Panc1 (cell line): ENCODE data around the gene CHRM4. TPM values are rescaled to one million over a fixed set of nuclear protein-coding genes. Genes with fewer than 3 reads are reported as not detected.

Experiments used
- ATAC-seq: fragments of 200-7000 bp; cut with Tn5 transposase; 2 replicates; pipeline ENCODE4 v1.9.1; 2020; ENCODE audit warnings: mild to moderate bottlenecking, moderate library complexity
- BruUV-seq: library from RNA; stranded (reverse); fragments of 400-500 nt; replicated peaks from 2 replicates; lab custom pipeline; 2021; lab: Mats Ljungman, UMichigan
- CTCF ChIA-PET: fragments of 300-600 bp; sonication (Branson Sonifier 250); formaldehyde crosslinking; loops from one replicate; lab custom pipeline; 2022; ENCODE audit warnings: antibody characterized with exemption; lab: Charles Lee
- POLR2A ChIA-PET: fragments of 300-600 bp; sonication (Branson Sonifier 250); formaldehyde crosslinking; loops from one replicate; lab custom pipeline; 2022; ENCODE audit warnings: antibody characterized with exemption; lab: Charles Lee
- DNase-seq: peaks from one replicate; pipeline ENCODE4 v3.0.0-alpha.2; 2010; ENCODE audit warnings: low read depth, low spot score
- H3K27ac ChIP-seq: 2 replicates; pipeline ENCODE4 v1.5.1; 2011; ENCODE audit warnings: mild to moderate bottlenecking, low read length, inconsistent platforms
- H3K27me3 ChIP-seq: fragments of 200-500 bp; sonication (Bioruptor generic); 2 replicates; pipeline ENCODE4 v1.6.0; 2014; ENCODE audit warnings: low read length, inconsistent platforms; ENCODE audit not compliant: control insufficient read depth, insufficient read depth
- H3K36me3 ChIP-seq: fragments of 200-500 bp; sonication (Bioruptor generic); 2 replicates; pipeline ENCODE4 v1.5.1; 2014; ENCODE audit warnings: inconsistent platforms, mild to moderate bottlenecking, low read length, moderate library complexity; ENCODE audit not compliant: control insufficient read depth, insufficient read depth
- H3K4me1 ChIP-seq: 2 replicates; pipeline ENCODE4 v1.5.1; 2011; ENCODE audit warnings: inconsistent platforms, mild to moderate bottlenecking, low read length, moderate library complexity; ENCODE audit not compliant: control insufficient read depth, insufficient read depth
- H3K4me3 ChIP-seq, 2 experiments: 2 replicates each; pipeline ENCODE4 v1.5.1; 2011 to 2012; ENCODE audit warnings: low read depth in 2 of 2, low read length in 2 of 2, mild to moderate bottlenecking in 2 of 2, inconsistent platforms in 1 of 2, moderate library complexity in 1 of 2
- H3K9me3 ChIP-seq: fragments of 200-500 bp; sonication (Bioruptor generic); 2 replicates; pipeline ENCODE4 v1.5.1; 2014; ENCODE audit warnings: low read depth, mild to moderate bottlenecking, inconsistent platforms, low read length, moderate library complexity; ENCODE audit not compliant: control insufficient read depth, insufficient read depth
- POLR2AphosphoS5 ChIP-seq: IDR thresholded peaks from 2 replicates; pipeline ENCODE4 v1.6.1; 2012; ENCODE audit warnings: mild to moderate bottlenecking, low read depth, low read length, moderate library complexity
- SIN3A ChIP-seq: IDR thresholded peaks from 2 replicates; pipeline ENCODE4 v1.6.1; 2012; ENCODE audit warnings: low read depth, mild to moderate bottlenecking, low read length, moderate library complexity, borderline replicate concordance; ENCODE audit not compliant: insufficient read depth
- TCF7L2 ChIP-seq: IDR thresholded peaks from 2 replicates; pipeline ENCODE4 v1.6.1; 2011; ENCODE audit warnings: mild to moderate bottlenecking, low read depth, low read length, inconsistent platforms
- in situ Hi-C: cut with HindIII; loops from 2 replicates; pipeline ENCODE4 v1.10.0; 2016; ENCODE audit warnings: low sequenced_read_pairs, low pct_unique_long_range_greater_than_20kb
- intact Hi-C: fragments of 100-400 bp; cut with micrococcal nuclease; formaldehyde crosslinking; loops from one replicate; pipeline ENCODE4 v1.10.0; 2022; ENCODE audit not compliant: unreplicated experiment
- total RNA-seq: library from RNA; stranded (reverse); gene quantifications from one replicate; pipeline ENCODE4 v1.2.1, GENCODE V29; 2021; ENCODE audit not compliant: unreplicated experiment
- TF ChIP-seq, protein P1 (sequence below): fragments of 450-650 bp; IDR thresholded peaks from 2 replicates; pipeline ENCODE4 v1.5.1; 2017; ENCODE audit warnings: mild to moderate bottlenecking
- TF ChIP-seq, protein P2 (sequence below), 2 experiments: IDR thresholded peaks; 2 replicates each; pipeline ENCODE4 v1.6.1; 2011 to 2012; ENCODE audit warnings: low read depth in 2 of 2, control low read depth in 1 of 2, low read length in 1 of 2, mild to moderate bottlenecking in 1 of 2, moderate library complexity in 1 of 2; ENCODE audit not compliant: insufficient read depth in 1 of 2

The CHRM4 gene
- total RNA-seq, 1 experiment from 2014 or later: 3.1 TPM

DNA sequence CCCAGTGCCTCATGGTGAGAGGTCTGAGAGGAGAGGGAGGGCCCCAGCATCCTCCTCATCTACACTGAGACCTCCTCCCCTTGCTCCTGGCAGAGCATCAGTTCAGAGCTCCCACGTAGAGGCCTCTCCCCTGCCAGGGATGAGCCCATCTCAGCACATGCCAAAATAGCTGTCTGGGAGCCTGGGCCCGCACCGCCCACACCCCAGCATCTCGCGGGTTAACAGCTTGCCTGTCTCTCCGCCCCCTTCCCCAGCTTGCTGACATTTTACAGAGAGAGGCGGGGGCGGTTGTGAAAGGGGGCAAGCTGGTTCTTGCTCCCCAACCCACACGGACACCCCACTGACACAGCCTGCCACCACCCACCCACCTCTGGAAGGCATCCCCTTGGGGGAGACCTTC, 37.9 kb downstream of the CHRM4 start:
- Histone ChIP-seq H3K9me3 (no peaks in the 10 kb centered on the region), H3K27ac (no peak overlapping the region), H3K4me3 (no peak overlapping the region), H3K27me3 (no peaks in the 10 kb centered on the region), H3K4me1 (peaks cover 30% of the 10 kb centered on the region), H3K36me3 (no peaks in the 10 kb centered on the region)
- DNase-seq: no peak
- CTCF ChIA-PET: no interaction called here
- intact Hi-C loops: no loop called here
- no TSS peak for BruUV-seq
- ATAC-seq: no peak
- in situ Hi-C loops: no loop called here
- TF ChIP-seq, protein P1, sequence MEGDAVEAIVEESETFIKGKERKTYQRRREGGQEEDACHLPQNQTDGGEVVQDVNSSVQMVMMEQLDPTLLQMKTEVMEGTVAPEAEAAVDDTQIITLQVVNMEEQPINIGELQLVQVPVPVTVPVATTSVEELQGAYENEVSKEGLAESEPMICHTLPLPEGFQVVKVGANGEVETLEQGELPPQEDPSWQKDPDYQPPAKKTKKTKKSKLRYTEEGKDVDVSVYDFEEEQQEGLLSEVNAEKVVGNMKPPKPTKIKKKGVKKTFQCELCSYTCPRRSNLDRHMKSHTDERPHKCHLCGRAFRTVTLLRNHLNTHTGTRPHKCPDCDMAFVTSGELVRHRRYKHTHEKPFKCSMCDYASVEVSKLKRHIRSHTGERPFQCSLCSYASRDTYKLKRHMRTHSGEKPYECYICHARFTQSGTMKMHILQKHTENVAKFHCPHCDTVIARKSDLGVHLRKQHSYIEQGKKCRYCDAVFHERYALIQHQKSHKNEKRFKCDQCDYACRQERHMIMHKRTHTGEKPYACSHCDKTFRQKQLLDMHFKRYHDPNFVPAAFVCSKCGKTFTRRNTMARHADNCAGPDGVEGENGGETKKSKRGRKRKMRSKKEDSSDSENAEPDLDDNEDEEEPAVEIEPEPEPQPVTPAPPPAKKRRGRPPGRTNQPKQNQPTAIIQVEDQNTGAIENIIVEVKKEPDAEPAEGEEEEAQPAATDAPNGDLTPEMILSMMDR: no peak
- TF ChIP-seq SIN3A: no peak
- no peak for TF ChIP-seq POLR2AphosphoS5
- TF ChIP-seq TCF7L2: no peak
- TF ChIP-seq, protein P2, sequence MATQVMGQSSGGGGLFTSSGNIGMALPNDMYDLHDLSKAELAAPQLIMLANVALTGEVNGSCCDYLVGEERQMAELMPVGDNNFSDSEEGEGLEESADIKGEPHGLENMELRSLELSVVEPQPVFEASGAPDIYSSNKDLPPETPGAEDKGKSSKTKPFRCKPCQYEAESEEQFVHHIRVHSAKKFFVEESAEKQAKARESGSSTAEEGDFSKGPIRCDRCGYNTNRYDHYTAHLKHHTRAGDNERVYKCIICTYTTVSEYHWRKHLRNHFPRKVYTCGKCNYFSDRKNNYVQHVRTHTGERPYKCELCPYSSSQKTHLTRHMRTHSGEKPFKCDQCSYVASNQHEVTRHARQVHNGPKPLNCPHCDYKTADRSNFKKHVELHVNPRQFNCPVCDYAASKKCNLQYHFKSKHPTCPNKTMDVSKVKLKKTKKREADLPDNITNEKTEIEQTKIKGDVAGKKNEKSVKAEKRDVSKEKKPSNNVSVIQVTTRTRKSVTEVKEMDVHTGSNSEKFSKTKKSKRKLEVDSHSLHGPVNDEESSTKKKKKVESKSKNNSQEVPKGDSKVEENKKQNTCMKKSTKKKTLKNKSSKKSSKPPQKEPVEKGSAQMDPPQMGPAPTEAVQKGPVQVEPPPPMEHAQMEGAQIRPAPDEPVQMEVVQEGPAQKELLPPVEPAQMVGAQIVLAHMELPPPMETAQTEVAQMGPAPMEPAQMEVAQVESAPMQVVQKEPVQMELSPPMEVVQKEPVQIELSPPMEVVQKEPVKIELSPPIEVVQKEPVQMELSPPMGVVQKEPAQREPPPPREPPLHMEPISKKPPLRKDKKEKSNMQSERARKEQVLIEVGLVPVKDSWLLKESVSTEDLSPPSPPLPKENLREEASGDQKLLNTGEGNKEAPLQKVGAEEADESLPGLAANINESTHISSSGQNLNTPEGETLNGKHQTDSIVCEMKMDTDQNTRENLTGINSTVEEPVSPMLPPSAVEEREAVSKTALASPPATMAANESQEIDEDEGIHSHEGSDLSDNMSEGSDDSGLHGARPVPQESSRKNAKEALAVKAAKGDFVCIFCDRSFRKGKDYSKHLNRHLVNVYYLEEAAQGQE (IDR thresholded peaks at IDR 0.05; ENCODE audit: insufficient read depth in 1 of 2, low read depth in 2 of 2, low read length in 1 of 2): no peak
- POLR2A ChIA-PET: interaction anchor here (0.5 kb wide), 1 partner anchor 208 kb away, joined by 4 read pairs; no protein-coding TSS in a partner anchor

DNA sequence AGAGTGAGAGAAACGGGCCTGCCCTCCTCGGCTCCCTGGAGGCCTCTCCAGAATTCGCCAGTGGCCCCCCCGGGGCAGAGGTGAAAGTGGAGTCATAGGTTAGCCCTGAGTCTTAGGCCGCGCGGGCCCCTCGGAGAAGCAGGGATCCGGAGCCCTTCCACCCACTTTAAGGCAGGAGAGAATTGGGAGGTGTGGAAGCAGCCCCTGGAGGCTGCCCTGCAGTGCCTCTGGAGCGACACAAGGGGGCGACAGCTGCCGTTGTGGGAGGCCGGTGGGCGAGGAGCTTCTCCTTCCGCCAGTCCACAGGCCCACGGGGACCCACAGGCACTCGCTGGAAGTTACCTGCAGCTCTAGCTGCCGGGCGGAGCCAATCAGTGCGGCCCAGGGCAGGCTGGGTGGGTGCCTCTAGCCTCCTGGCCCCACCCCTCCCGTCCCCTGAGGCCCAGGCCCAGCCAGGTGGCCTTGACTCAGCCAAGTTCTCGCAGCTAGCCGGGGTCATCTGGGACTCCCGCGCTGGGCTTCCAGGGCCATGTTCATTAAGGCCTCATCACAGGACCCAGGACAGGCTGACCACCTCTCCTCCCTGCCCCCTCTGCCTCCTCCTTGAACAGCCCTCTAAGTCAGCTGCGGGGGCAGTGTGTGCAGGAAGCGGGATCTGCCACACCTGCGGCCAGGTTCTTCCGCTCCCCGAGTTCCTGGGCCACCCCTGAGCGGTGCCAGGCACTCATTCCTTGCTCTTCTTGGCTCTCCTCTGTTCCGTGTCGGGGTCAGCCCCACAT, 39.3 kb downstream of the CHRM4 start:
- no peak for DNase-seq
- Histone ChIP-seq H3K36me3 (no peaks in the 10 kb centered on the region), H3K9me3 (no peaks in the 10 kb centered on the region), H3K27ac (peak overlapping the region; percentile 29; the same call in 1 of the 2 replicates), H3K4me1 (peaks cover 32% of the 10 kb centered on the region), H3K4me3 (no peak overlapping the region), H3K27me3 (no peaks in the 10 kb centered on the region)
- intact Hi-C loops (no loop called here), in situ Hi-C loops (no loop called here)
- peak; percentile 13; the same call in 1 of the 2 replicates for ATAC-seq
- POLR2A ChIA-PET: no interaction called here
- no TSS peak for BruUV-seq
- CTCF ChIA-PET: interaction anchor here (0.6 to 1.4 kb wide), 3 partner anchors 9 to 38 kb away, joined by 3 to 8 read pairs (median 6); no protein-coding TSS in a partner anchor
- TF ChIP-seq, protein P1: peak; percentile 94
- TF ChIP-seq SIN3A (no peak), TCF7L2 (no peak), POLR2AphosphoS5 (no peak)
- TF ChIP-seq, protein P2 (IDR thresholded peaks at IDR 0.05; ENCODE audit: insufficient read depth in 1 of 2, low read depth in 2 of 2, low read length in 1 of 2): 0 out of 4 replicates have a peak, but pooled peaks of 1 of the 2 experiments have one; percentile 35
